MCF 10A (cell line): ENCODE measurements around the gene DEFB108B. TPM values are rescaled to one million over a fixed set of nuclear protein-coding genes. Genes with fewer than 3 reads are reported as not detected.
"Not testable (repeated sequence)": the region's sequence is repeated elsewhere in the genome, so short reads cannot be mapped to it uniquely, and the experiment has no call there.

Experiments used
- BruUV-seq: library from RNA; stranded (reverse); fragments of 400-500 nt; replicated peaks from 2 replicates; lab custom pipeline; 2021; lab: Mats Ljungman, UMichigan
- CTCF ChIA-PET: fragments of 300-600 bp; sonication (Branson Sonifier 250); formaldehyde crosslinking; extraction: SDS; loops from one replicate; lab custom pipeline; 2021; ENCODE audit warnings: antibody characterized with exemption, inconsistent platforms; lab: Yijun Ruan, JAX
- POLR2A ChIA-PET: fragments of 300-600, 350-650 bp; sonication (Branson Sonifier 250); formaldehyde crosslinking; extraction: SDS; loops from one replicate; lab custom pipeline; 2020; ENCODE audit warnings: antibody characterized with exemption, inconsistent platforms; lab: Yijun Ruan, JAX
- DNase-seq: peaks from one replicate; pipeline ENCODE4 v3.0.0-alpha.2; 2018; ENCODE audit not compliant: unreplicated experiment
- H3K27ac Mint-ChIP-seq: one replicate; pipeline ENCODE4 v1.8.0; 2022; ENCODE audit warnings: mild to moderate bottlenecking, low read depth, mixed read lengths; ENCODE audit not compliant: unreplicated experiment
- H3K27me3 Mint-ChIP-seq: one replicate; pipeline ENCODE4 v1.8.0; 2022; ENCODE audit warnings: mixed read lengths; ENCODE audit not compliant: insufficient read depth, unreplicated experiment
- H3K36me3 Mint-ChIP-seq: one replicate; pipeline ENCODE4 v1.8.0; 2022; ENCODE audit warnings: mild to moderate bottlenecking, moderate library complexity, mixed read lengths; ENCODE audit not compliant: insufficient read depth, unreplicated experiment
- H3K4me1 Mint-ChIP-seq: one replicate; pipeline ENCODE4 v1.8.0; 2022; ENCODE audit warnings: mixed read lengths; ENCODE audit not compliant: insufficient read depth, unreplicated experiment
- H3K4me3 Mint-ChIP-seq: one replicate; pipeline ENCODE4 v1.8.0; 2022; ENCODE audit warnings: mild to moderate bottlenecking, moderate library complexity, mixed read lengths; ENCODE audit not compliant: unreplicated experiment
- H3K9me3 Mint-ChIP-seq: one replicate; pipeline ENCODE4 v1.8.0; 2022; ENCODE audit warnings: mixed read lengths; ENCODE audit not compliant: unreplicated experiment
- intact Hi-C: fragments of 100-400 bp; cut with micrococcal nuclease; formaldehyde crosslinking; loops from 2 replicates; pipeline ENCODE4 v1.14.1; 2022
- total RNA-seq: library from RNA; stranded (reverse); gene quantifications from 2 replicates; pipeline ENCODE4 v1.2.3, GENCODE V29; 2022

Gene DEFB108B
- total RNA-seq, 1 experiment from 2014 or later, result not detected

DNA sequence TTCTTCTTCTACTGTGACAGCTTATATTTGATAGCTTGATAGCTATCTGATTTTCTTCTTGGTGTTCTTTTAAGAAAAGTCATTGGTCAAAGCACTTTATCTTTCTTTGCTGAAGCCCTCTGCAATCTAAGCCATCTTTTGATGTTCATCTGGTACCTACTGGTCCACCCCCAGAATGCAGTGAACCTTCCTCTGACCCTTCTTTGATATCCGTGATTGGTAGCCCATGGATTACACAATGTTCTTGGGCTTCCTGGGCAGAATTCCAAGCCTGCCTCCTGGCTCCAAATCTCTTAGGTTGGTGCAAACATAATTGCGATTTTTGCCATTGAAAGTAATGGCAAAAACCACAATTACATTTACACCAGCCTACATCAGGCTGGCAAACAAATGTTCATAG, 43.3 kb downstream of the DEFB108B start:
- H3K4me1 Mint-ChIP-seq, H3K36me3 Mint-ChIP-seq, H3K27ac Mint-ChIP-seq, H3K9me3 Mint-ChIP-seq, intact Hi-C loops, BruUV-seq, H3K4me3 Mint-ChIP-seq, H3K27me3 Mint-ChIP-seq: not testable (repeated sequence)
- DNase-seq, result peak; percentile 14
- POLR2A ChIA-PET, result interaction anchor here (0.7 kb wide), 1 partner anchor 1596 kb away, joined by 3 read pairs; no protein-coding TSS in a partner anchor
- CTCF ChIA-PET, result interaction anchor here (0.9 kb wide), 1 partner anchor 10 kb away, joined by 5 read pairs; no protein-coding TSS in a partner anchor

DNA sequence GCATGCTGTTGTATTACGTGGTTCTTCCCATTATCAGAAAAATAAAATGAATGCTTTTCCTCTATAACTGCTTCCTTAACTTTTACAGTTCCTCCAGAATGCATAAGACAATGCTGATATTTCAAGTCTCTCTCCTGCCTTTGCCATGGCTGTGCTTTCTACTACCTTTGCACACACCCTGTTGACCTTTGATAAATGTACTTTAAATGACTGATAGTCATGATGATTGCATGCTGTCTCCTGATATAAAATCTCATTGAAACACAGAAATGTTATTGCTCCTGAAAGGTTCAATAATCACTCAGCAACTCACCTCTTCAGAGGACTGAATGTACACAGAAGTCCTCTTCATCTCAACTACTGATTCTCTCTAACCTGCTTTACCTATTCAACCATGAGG, 45.1 kb downstream of the DEFB108B start, which contains the start of gene DEFB131B:
DEFB131B (plus strand) TSS at position 395 of the 400 bp plus-strand sequence; CDS start at position 395, 0 bp downstream.
- DNase-seq, BruUV-seq, intact Hi-C loops, CTCF ChIA-PET, H3K36me3 Mint-ChIP-seq, H3K9me3 Mint-ChIP-seq, POLR2A ChIA-PET, H3K4me3 Mint-ChIP-seq, H3K27me3 Mint-ChIP-seq, H3K27ac Mint-ChIP-seq, H3K4me1 Mint-ChIP-seq: not testable (repeated sequence)

DNA sequence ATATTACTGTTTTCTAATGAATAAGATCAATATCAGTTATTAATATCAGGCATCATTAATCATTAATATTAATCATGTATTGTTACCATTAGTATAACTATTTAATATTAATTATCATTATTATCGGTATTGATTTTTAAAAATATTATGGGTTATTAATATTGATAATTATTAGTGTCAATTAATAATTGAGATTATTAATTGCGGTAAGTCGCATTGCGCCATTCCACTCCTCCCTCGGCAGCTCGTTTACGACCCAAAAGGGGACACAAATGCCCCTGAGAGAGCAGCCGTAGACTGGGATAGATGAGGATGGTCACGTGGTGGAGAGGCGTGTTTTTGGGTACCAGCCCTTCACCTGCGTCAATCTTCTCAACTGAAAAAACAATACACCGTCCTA, 52.8 kb downstream of the DEFB108B start:
- intact Hi-C loops, DNase-seq, H3K4me3 Mint-ChIP-seq, BruUV-seq, H3K27me3 Mint-ChIP-seq, H3K4me1 Mint-ChIP-seq, POLR2A ChIA-PET, H3K9me3 Mint-ChIP-seq, H3K36me3 Mint-ChIP-seq, H3K27ac Mint-ChIP-seq: not testable (repeated sequence)
- CTCF ChIA-PET, result interaction anchor here (1.1 kb wide), 1 partner anchor 10 kb away, joined by 5 read pairs; no protein-coding TSS in a partner anchor

Other genes starting within 250 kb of the DEFB108B start
- gene DEFB131B, start 45.3 kb downstream of the DEFB108B start, total RNA-seq, result not detected in 2 replicates
- 5.9 and 8.4 TPM in 2 replicates for gene XNDC1N, start 95.4 kb downstream of the DEFB108B start, total RNA-seq
- 27.8 and 29.8 TPM in 2 replicates for gene RNF121, start 95.8 kb downstream of the DEFB108B start, total RNA-seq
- 5.1 and 8.2 TPM in 2 replicates for gene IL18BP, start 165.7 kb downstream of the DEFB108B start, total RNA-seq
- 109 and 113 TPM in 2 replicates for gene NUMA1, start 247.3 kb downstream of the DEFB108B start, total RNA-seq
- 9.3 and 9.5 TPM in 2 replicates for gene LRRC51, start 247.7 kb downstream of the DEFB108B start, total RNA-seq